Peyer's patch (tissue), 4 donors: ENCODE data around the gene BBS9. TPM values are rescaled to one million over a fixed set of nuclear protein-coding genes. Genes with fewer than 3 reads are reported as not detected.

Experiments used
- DNase-seq, 3 donors: peaks; one replicate each; pipeline ENCODE4 v3.0.0-alpha.2; 2017 to 2019
- H3K27ac ChIP-seq, 4 donors: fragments of 200-600 bp; sonication (generic); one replicate each; pipeline ENCODE4 v1.5.1; 2016 to 2019
- H3K27me3 ChIP-seq, 2 donors: fragments of 200-600 bp; sonication (generic); one replicate each; pipeline ENCODE4 v1.5.1; 2019
- H3K36me3 ChIP-seq, 3 donors: fragments of 200-600 bp; sonication (generic); one replicate each; pipeline ENCODE4 v1.5.1; 2016 to 2019
- H3K4me1 ChIP-seq, 4 donors: fragments of 200-600 bp; sonication (generic); one replicate each; pipeline ENCODE4 v1.5.1; 2016 to 2019
- H3K4me3 ChIP-seq, 4 donors: fragments of 200-600 bp; sonication (generic); 1 replicate in 3 of 4; 2 replicates in 1 of 4; pipeline ENCODE4 v1.5.1; 2016 to 2019; ENCODE audit warnings: mild to moderate bottlenecking in 1 of 4
- H3K9me3 ChIP-seq, 4 donors: fragments of 200-600 bp; sonication (generic); one replicate each; pipeline ENCODE4 v1.5.1; 2016 to 2019; ENCODE audit warnings: mild to moderate bottlenecking in 1 of 4
- CTCF ChIP-seq, 6 experiments: fragments of 450-650 bp in 4 of 6; fragments of 200-600 bp in 2 of 6; sonication (generic) in 1 of 6; IDR thresholded peaks; one replicate each; pipeline ENCODE4 v1.5.1; 2017 to 2019; ENCODE audit warnings: antibody characterized with exemption in 6 of 6, mild to moderate bottlenecking in 3 of 6, moderate library complexity in 1 of 6
- POLR2A ChIP-seq, 2 donors: fragments of 450-650 bp; IDR thresholded peaks; one replicate each; pipeline ENCODE4 v1.5.1; 2017; ENCODE audit warnings: antibody characterized with exemption in 2 of 2, mild to moderate bottlenecking in 2 of 2, moderate library complexity in 2 of 2
- total RNA-seq, 4 donors: library from RNA; depleted of rRNA; stranded (reverse); fragments of >200 nt; gene quantifications; one replicate each; pipeline ENCODE4 v1.1.0, GENCODE V29; 2016

Gene BBS9
- total RNA-seq, 4 donors from 2014 or later, result 10.9 to 51.2 (median 19.4) TPM

GRCh38 chr7:33448035-33448434, 318.7 kb downstream of the BBS9 start:
- Histone ChIP-seq H3K36me3 (no peaks in the 10 kb centered on the region), H3K27ac (no peak overlapping the region), H3K4me1 (no peaks in the 10 kb centered on the region), H3K27me3 (no peaks in the 10 kb centered on the region), H3K4me3 (no peak overlapping the region), H3K9me3 (no peaks in the 10 kb centered on the region)
- no peak for DNase-seq
- TF ChIP-seq POLR2A (IDR thresholded peaks at IDR 0.05), result no peak
- no peak for TF ChIP-seq CTCF (IDR thresholded peaks at IDR 0.05)

GRCh38 chr7:33449847-33450246, 320.5 kb downstream of the BBS9 start:
- TF ChIP-seq POLR2A (IDR thresholded peaks at IDR 0.05) (no peak), CTCF (IDR thresholded peaks at IDR 0.05) (no peak)
- no peak for DNase-seq
- Histone ChIP-seq H3K36me3 (no peaks in the 10 kb centered on the region), H3K27ac (no peak overlapping the region), H3K4me1 (no peaks in the 10 kb centered on the region), H3K27me3 (no peaks in the 10 kb centered on the region), H3K4me3 (no peak overlapping the region), H3K9me3 (no peaks in the 10 kb centered on the region)

GRCh38 chr7:33452805-33453502, 323.6 kb downstream of the BBS9 start:
- TF ChIP-seq CTCF (IDR thresholded peaks at IDR 0.05), result no peak
- H3K4me3 ChIP-seq, result no peak overlapping the region
- peak in 1 of 3 donors; percentile 53 for DNase-seq
- H3K9me3 ChIP-seq, result no peaks in the 10 kb centered on the region
- no peak overlapping the region for H3K27ac ChIP-seq
- H3K27me3 ChIP-seq, result no peaks in the 10 kb centered on the region
- H3K4me1 ChIP-seq, result no peaks in the 10 kb centered on the region
- no peaks in the 10 kb centered on the region for H3K36me3 ChIP-seq

- no peaks in the 10 kb centered on the region for H3K9me3 ChIP-seq
- H3K36me3 ChIP-seq, result no peaks in the 10 kb centered on the region
- TF ChIP-seq POLR2A (IDR thresholded peaks at IDR 0.05) (no peak), CTCF (IDR thresholded peaks at IDR 0.05) (no peak)
- no peak overlapping the region for H3K27ac ChIP-seq
- no peak for DNase-seq
- H3K27me3 ChIP-seq, result no peaks in the 10 kb centered on the region
- no peaks in the 10 kb centered on the region for H3K4me1 ChIP-seq
- no peak overlapping the region for H3K4me3 ChIP-seq
Observed at GRCh38 chr7:33457039-33457438, 327.7 kb downstream of the BBS9 start.

- Histone ChIP-seq H3K4me3 (no peak overlapping the region), H3K9me3 (no peaks in the 10 kb centered on the region), H3K36me3 (no peaks in the 10 kb centered on the region), H3K27ac (no peak overlapping the region), H3K27me3 (no peaks in the 10 kb centered on the region), H3K4me1 (no peaks in the 10 kb centered on the region)
- TF ChIP-seq POLR2A (IDR thresholded peaks at IDR 0.05), result no peak
- no peak for TF ChIP-seq CTCF (IDR thresholded peaks at IDR 0.05)
- no peak for DNase-seq
Observed at GRCh38 chr7:33458581-33458980, 329.2 kb downstream of the BBS9 start.

GRCh38 chr7:33459340-33459751, 330.0 kb downstream of the BBS9 start:
- H3K36me3 ChIP-seq, result no peaks in the 10 kb centered on the region
- no peak overlapping the region for H3K27ac ChIP-seq
- H3K9me3 ChIP-seq, result no peaks in the 10 kb centered on the region
- H3K27me3 ChIP-seq, result no peaks in the 10 kb centered on the region
- H3K4me1 ChIP-seq, result no peaks in the 10 kb centered on the region
- TF ChIP-seq POLR2A (IDR thresholded peaks at IDR 0.05) (no peak), CTCF (IDR thresholded peaks at IDR 0.05) (peak in 4 of 6 experiments; percentile 12 to 50 (median 43))
- H3K4me3 ChIP-seq, result no peak overlapping the region
- no peak for DNase-seq
